ENCODE measurements around the gene MYLK2.

The MYLK2 gene

GRCh38 chr20:31872406-31872805 lies 53.2 kb downstream of the MYLK2 start:
- no peak for DNase-seq (ENCODE audit: low spot score)

- no peak for DNase-seq (ENCODE audit: low spot score)
These were observed 56.5 kb downstream of the MYLK2 start for GRCh38 chr20:31875671-31876070.

- no peak for DNase-seq (ENCODE audit: low spot score)
These were observed 58.5 kb downstream of the MYLK2 start for GRCh38 chr20:31877684-31878083.

DNA sequence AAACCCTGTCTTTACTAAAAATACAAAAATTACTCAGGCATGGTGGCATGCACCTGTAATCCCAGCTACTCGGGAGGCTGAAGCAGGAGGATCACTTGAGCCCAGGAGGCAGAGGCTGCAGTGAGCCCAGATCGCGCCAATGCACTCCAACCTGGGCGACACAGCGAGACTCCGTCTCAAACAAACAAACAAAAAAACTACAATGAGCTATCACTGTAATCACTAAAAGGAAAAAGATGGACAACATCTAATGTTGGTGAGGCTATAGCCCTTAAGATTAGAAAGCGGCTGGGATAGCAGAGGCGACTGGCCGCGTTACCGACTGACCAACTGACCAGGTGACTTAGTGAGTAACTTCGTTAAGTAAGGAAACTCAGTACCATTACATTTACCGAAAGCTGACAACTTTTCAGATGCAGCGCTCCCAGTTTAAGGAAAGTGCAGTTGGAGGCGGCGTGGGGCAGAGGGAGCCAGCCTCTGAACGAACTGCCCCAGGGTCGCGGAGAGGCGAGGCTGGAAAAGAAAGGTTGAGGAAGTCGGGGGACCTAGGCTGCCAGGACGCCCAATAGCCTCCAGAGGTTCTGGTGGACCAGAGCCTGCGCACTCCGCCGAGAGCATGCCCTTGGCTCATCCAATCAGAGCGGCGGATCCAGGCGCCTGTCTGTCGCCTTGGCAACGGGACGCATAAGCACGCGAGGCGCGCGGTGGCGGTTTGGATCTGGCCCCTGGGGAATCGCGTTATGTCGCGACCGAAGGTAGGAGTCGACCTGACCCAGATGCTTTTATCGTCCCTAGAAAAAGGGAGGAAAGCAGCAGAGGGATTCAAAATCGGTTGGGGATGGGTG lies 60.2 kb downstream of the MYLK2 start:
- peak; percentile 98 for DNase-seq (ENCODE audit: low spot score)

DNA sequence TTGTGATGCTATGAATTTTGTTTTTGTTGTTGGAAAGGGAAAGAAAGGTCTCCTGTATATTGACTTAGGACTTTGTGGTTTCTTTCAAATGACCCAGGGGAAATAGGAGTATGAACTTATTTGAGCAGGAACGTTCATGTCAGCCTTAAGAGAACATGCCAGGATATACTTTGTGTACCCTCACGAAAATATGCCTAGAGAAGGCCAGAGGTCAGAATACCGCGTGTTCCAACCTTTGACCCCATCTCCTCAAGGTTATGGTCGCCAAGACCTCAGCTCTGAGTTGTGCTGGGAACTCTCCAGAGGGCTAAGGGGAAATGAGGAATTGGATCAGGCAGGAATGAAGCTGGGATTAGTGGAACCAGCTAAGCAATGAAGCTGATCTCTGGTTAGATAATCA lies 62.8 kb downstream of the MYLK2 start:
- no peak for DNase-seq (ENCODE audit: low spot score)

- DNase-seq (ENCODE audit: low spot score) = no peak
These were observed 64.7 kb downstream of the MYLK2 start for GRCh38 chr20:31883829-31884228.

All from COLO829 (cell line).